Cortex of kidney (tissue), 1 donor: ENCODE data around the gene MLH3.

Experiments
- DNase-seq: peaks from one replicate; lab custom pipeline; 2025; lab: John Stamatoyannopoulos, UW

The MLH3 gene

GRCh38 chr14:74984236-74985027 is 66.8 kb downstream of the MLH3 start:
- DNase-seq, result no peak

- no peak for DNase-seq
These were observed 67.9 kb downstream of the MLH3 start for GRCh38 chr14:74983343-74983742.

GRCh38 chr14:74982661-74983060 is 68.6 kb downstream of the MLH3 start:
- DNase-seq, result no peak

GRCh38 chr14:74981833-74982232 is 69.4 kb downstream of the MLH3 start:
- DNase-seq, result no peak

GRCh38 chr14:74981462-74981782 is 69.8 kb downstream of the MLH3 start:
- DNase-seq, result no peak

- DNase-seq, result no peak
These were observed 70.4 kb downstream of the MLH3 start for GRCh38 chr14:74980731-74981461.

- DNase-seq, result no peak
These were observed 70.9 kb downstream of the MLH3 start for GRCh38 chr14:74980398-74980730.

GRCh38 chr14:74979442-74980397 is 71.5 kb downstream of the MLH3 start:
- DNase-seq, result no peak

- DNase-seq, result no peak
These were observed 72.2 kb downstream of the MLH3 start for GRCh38 chr14:74979029-74979428.

GRCh38 chr14:74978416-74978947 is 72.8 kb downstream of the MLH3 start:
- DNase-seq, result no peak

GRCh38 chr14:74977901-74978385 is 73.3 kb downstream of the MLH3 start:
- no peak for DNase-seq

GRCh38 chr14:74977164-74977900 is 73.9 kb downstream of the MLH3 start:
- no peak for DNase-seq

- DNase-seq, result no peak
These were observed 74.8 kb downstream of the MLH3 start for GRCh38 chr14:74976264-74977113.

- no peak for DNase-seq
These were observed 76.0 kb downstream of the MLH3 start for GRCh38 chr14:74975059-74975810.

- DNase-seq, result no peak
These were observed 76.8 kb downstream of the MLH3 start for GRCh38 chr14:74974364-74975058.

GRCh38 chr14:74973905-74974363 is 77.3 kb downstream of the MLH3 start:
- DNase-seq, result no peak

GRCh38 chr14:74973003-74973653 is 78.1 kb downstream of the MLH3 start:
- DNase-seq, result no peak

- DNase-seq, result no peak
These were observed 82.5 kb downstream of the MLH3 start for GRCh38 chr14:74968811-74969210.
